ENCODE measurements around the gene MED25. TPM values are rescaled to one million over a fixed set of nuclear protein-coding genes. Genes with fewer than 3 reads are reported as not detected.

The MED25 gene
- total RNA-seq, 1 experiment from 2014 or later, result 89.7 TPM

DNA sequence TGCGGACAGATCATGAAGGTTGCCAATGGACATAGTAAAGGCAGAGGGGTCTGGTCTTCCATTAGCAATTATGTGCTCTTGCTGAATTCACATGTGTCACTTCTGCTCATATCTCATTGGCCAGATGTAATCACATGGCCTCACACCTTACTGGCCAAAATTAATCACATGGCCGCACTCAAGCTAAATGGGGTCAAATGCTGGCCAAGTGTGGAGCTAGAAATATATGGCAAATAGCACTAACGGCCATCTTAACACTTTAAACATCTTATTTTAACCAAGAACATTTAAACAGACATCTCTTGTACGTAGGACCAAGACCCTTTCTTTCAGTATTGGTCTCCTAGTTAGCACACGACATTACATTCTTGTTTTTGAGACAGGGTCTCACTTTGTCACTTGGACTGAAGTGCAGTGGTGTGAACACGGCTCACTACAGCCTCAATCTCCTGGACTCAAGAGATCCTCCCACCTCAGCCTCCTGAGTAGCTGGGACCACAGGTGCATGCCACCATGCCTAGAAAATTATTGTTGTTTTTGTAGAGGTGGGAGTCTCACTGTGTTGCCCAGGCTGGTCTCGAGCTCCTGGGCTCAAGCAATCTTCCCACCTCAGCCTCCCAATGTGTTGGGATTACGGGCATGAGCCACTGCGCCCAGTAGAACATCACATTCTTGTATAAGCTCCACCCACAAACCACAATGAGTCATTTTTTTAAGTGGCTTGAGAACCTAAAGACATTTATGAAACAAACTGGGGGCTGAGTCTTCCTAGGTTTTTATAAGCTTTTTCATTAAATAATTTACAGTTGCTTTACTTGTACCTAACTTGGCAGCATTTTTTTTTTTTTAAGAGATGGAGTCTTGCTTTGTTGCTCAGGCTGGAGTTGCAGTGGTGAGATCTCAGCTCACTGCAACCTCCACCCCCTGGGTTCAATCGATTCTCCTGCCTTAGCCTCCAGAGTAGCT lies 29.9 kb downstream of the MED25 start:
- no peak overlapping the region for H3K4me3 Mint-ChIP-seq (ENCODE audit: low read depth, unreplicated experiment)

DNA sequence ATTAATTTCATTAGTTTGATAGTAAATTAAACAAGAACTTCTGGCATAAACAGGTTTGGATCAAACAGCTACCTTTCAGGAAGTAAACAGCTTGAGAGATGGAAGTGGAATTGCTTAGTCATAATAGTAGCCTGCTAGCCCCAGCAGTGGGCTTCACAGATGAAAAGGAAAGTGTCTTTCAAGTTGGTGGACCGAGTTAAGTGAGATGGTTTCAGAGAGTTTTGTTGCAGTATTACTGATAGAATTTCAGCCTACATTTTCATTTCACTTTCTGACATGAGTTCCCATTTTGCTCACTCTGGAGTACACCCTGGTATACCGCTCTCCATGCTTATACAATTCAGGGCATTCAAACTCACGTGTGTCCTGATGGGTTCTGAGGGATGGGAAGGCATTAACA lies 30.8 kb downstream of the MED25 start:
- Mint-ChIP-seq H3K4me1 (ENCODE audit: low read depth, unreplicated experiment) (peaks cover 36% of the 10 kb centered on the region), H3K27ac (ENCODE audit: unreplicated experiment) (peak overlapping the region; percentile 46), H3K36me3 (ENCODE audit: insufficient read depth, unreplicated experiment) (peaks cover 54% of the 10 kb centered on the region), H3K4me3 (ENCODE audit: low read depth, unreplicated experiment) (peak overlapping the region; percentile 3), H3K27me3 (ENCODE audit: unreplicated experiment) (no peaks in the 10 kb centered on the region), H3K9me3 (ENCODE audit: low read depth, unreplicated experiment) (peaks cover 5% of the 10 kb centered on the region)
- intact Hi-C loops (cut with micrococcal nuclease; ENCODE audit: unreplicated experiment), result no loop called here
- DNase-seq, result no peak
- TF ChIP-seq, protein P1, sequence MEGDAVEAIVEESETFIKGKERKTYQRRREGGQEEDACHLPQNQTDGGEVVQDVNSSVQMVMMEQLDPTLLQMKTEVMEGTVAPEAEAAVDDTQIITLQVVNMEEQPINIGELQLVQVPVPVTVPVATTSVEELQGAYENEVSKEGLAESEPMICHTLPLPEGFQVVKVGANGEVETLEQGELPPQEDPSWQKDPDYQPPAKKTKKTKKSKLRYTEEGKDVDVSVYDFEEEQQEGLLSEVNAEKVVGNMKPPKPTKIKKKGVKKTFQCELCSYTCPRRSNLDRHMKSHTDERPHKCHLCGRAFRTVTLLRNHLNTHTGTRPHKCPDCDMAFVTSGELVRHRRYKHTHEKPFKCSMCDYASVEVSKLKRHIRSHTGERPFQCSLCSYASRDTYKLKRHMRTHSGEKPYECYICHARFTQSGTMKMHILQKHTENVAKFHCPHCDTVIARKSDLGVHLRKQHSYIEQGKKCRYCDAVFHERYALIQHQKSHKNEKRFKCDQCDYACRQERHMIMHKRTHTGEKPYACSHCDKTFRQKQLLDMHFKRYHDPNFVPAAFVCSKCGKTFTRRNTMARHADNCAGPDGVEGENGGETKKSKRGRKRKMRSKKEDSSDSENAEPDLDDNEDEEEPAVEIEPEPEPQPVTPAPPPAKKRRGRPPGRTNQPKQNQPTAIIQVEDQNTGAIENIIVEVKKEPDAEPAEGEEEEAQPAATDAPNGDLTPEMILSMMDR (IDR thresholded peaks at IDR 0.05; ENCODE audit: unreplicated experiment), result no peak
- CTCF ChIA-PET, result interaction anchor here (2.0 kb wide), 1 partner anchor 20 kb away, joined by 9 read pairs; no protein-coding TSS in a partner anchor
- BruUV-seq (replicated peaks), result no TSS peak

More for the DNA sequence above, 29.9 kb downstream of the MED25 start:
- intact Hi-C loops (cut with micrococcal nuclease; ENCODE audit: unreplicated experiment), result no loop called here
- Mint-ChIP-seq H3K4me1 (ENCODE audit: low read depth, unreplicated experiment) (peaks cover 36% of the 10 kb centered on the region), H3K27ac (ENCODE audit: unreplicated experiment) (peak overlapping the region; percentile 46), H3K27me3 (ENCODE audit: unreplicated experiment) (no peaks in the 10 kb centered on the region), H3K9me3 (ENCODE audit: low read depth, unreplicated experiment) (peaks cover 5% of the 10 kb centered on the region), H3K36me3 (ENCODE audit: insufficient read depth, unreplicated experiment) (peaks cover 45% of the 10 kb centered on the region)
- TF ChIP-seq, protein P1 (IDR thresholded peaks at IDR 0.05; ENCODE audit: unreplicated experiment), result no peak
- CTCF ChIA-PET, result interaction anchor here (0.9 kb wide), 1 partner anchor 23 kb away, joined by 3 read pairs; no protein-coding TSS in a partner anchor
- DNase-seq, result peak; percentile 47
- no TSS peak for BruUV-seq (replicated peaks)

DNA sequence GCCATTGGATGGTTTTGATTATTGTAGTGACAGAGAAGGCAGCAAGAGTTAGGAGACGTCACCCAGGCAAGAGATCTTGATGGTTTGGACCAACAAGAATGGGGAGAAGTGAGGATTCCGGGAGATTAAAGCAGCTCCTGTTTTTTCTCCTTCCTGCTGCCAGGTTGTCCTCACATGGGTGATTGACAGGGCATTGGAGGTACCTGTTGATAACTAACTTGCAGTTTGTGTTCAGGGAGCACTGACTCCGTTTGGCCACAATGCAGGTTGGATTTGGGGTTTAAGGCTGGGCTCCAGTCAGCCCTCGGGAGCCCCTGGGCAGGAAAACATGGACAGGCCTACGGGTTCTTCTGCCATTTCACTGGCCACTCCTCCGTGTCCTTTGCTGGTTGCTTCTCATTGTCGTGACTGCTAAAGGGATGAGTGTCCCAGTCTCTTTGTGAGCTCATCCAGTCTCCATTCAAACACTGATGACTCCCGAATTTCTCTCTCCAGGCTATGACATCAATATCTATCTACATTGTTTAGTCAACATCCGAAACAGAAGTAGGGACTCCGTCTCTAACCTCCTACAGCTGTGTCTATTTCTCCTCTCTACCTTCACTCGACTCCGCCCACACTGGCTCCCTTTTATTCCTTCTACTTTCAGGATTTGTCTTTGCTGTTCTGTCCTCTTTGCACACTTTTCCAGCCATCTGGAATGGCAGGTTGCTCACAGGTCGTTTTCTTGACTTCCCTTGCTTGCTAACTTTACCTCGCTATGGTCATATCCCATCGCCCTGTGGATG lies 31.5 kb downstream of the MED25 start:
- H3K9me3 Mint-ChIP-seq (ENCODE audit: low read depth, unreplicated experiment), result peaks cover 5% of the 10 kb centered on the region
- peak overlapping the region; percentile 64 for H3K27ac Mint-ChIP-seq (ENCODE audit: unreplicated experiment)
- TF ChIP-seq, protein P1 (IDR thresholded peaks at IDR 0.05; ENCODE audit: unreplicated experiment), result no peak
- CTCF ChIA-PET, result interaction anchor here (1.2 to 2.0 kb wide), 2 partner anchors 11 to 20 kb away, joined by 4 to 9 read pairs; no protein-coding TSS in a partner anchor
- no peaks in the 10 kb centered on the region for H3K27me3 Mint-ChIP-seq (ENCODE audit: unreplicated experiment)
- BruUV-seq (replicated peaks), result TSS peak; percentile 44
- peak overlapping the region; percentile 85 for H3K4me3 Mint-ChIP-seq (ENCODE audit: low read depth, unreplicated experiment)
- H3K36me3 Mint-ChIP-seq (ENCODE audit: insufficient read depth, unreplicated experiment), result peaks cover 61% of the 10 kb centered on the region
- no peak for DNase-seq
- H3K4me1 Mint-ChIP-seq (ENCODE audit: low read depth, unreplicated experiment), result peaks cover 36% of the 10 kb centered on the region
- intact Hi-C loops (cut with micrococcal nuclease; ENCODE audit: unreplicated experiment), result no loop called here

DNA sequence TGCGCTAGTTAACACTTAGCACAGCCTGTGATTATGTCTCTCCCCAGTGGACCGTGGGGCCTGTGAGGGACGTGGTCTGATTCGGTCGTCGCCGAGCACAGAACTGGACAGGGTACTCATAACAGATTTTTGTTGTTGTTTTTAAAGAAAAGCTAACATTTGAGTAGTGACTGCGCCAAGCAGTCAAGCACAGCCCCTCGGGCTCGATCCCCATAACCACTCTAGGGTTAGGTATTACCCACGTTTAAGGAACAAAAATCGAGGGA lies 32.1 kb downstream of the MED25 start:
- peak overlapping the region; percentile 64 for H3K27ac Mint-ChIP-seq (ENCODE audit: unreplicated experiment)
- CTCF ChIA-PET, result interaction anchor here (0.7 to 2.0 kb wide), 3 partner anchors 11 to 19 kb away, joined by 3 to 9 read pairs (median 4); no protein-coding TSS in a partner anchor
- H3K36me3 Mint-ChIP-seq (ENCODE audit: insufficient read depth, unreplicated experiment), result peaks cover 66% of the 10 kb centered on the region
- H3K9me3 Mint-ChIP-seq (ENCODE audit: low read depth, unreplicated experiment), result peaks cover 5% of the 10 kb centered on the region
- intact Hi-C loops (cut with micrococcal nuclease; ENCODE audit: unreplicated experiment), result no loop called here
- TF ChIP-seq, protein P1 (IDR thresholded peaks at IDR 0.05; ENCODE audit: unreplicated experiment), result no peak
- H3K4me1 Mint-ChIP-seq (ENCODE audit: low read depth, unreplicated experiment), result peaks cover 36% of the 10 kb centered on the region
- no TSS peak for BruUV-seq (replicated peaks)
- no peak for DNase-seq
- no peaks in the 10 kb centered on the region for H3K27me3 Mint-ChIP-seq (ENCODE audit: unreplicated experiment)
- H3K4me3 Mint-ChIP-seq (ENCODE audit: low read depth, unreplicated experiment), result peak overlapping the region; percentile 85

All from Calu3 (cell line).